HEK293T (cell line): ENCODE results near the gene IL21R.

ENCODE experiments used
- CTCF ChIA-PET: fragments of 350-600 bp; formaldehyde crosslinking; extraction: SDS; loops from one replicate; lab custom pipeline; 2021; ENCODE audit warnings: antibody characterized with exemption, inconsistent platforms; lab: Yijun Ruan, JAX
- POLR2A ChIA-PET: fragments of 350-600 bp; formaldehyde crosslinking; extraction: SDS; loops from one replicate; lab custom pipeline; 2020; ENCODE audit warnings: antibody characterized with exemption, inconsistent platforms; lab: Yijun Ruan, JAX
- DNase-seq: peaks from one replicate; pipeline ENCODE4 v3.0.0; 2012; ENCODE audit warnings: mixed read lengths; ENCODE audit errors: extremely low spot score
- ARNT ChIP-seq: fragments of 450-650 bp; IDR thresholded peaks from 2 replicates; pipeline ENCODE4 v1.6.1; 2017; ENCODE audit warnings: mild to moderate bottlenecking
- BHLHE40 ChIP-seq: fragments of 450-650 bp; IDR thresholded peaks from 2 replicates; pipeline ENCODE4 v1.6.1; 2016; ENCODE audit warnings: mild to moderate bottlenecking, moderate library complexity, borderline replicate concordance
- CTBP1 ChIP-seq: fragments of 450-650 bp; IDR thresholded peaks from 2 replicates; pipeline ENCODE4 v1.6.1; 2016; ENCODE audit warnings: borderline replicate concordance
- ELF4 ChIP-seq: fragments of 450-650 bp; IDR thresholded peaks from 2 replicates; pipeline ENCODE4 v1.6.1; 2017; ENCODE audit warnings: antibody characterized with exemption
- FOXA1 ChIP-seq: fragments of 450-650 bp; IDR thresholded peaks from 2 replicates; pipeline ENCODE4 v1.6.1; 2016; ENCODE audit warnings: mild to moderate bottlenecking
- FOXK2 ChIP-seq: fragments of 450-650 bp; IDR thresholded peaks from 2 replicates; pipeline ENCODE4 v1.6.1; 2016; ENCODE audit warnings: mild to moderate bottlenecking
- FOXM1 ChIP-seq: fragments of 450-650 bp; IDR thresholded peaks from 2 replicates; pipeline ENCODE4 v1.6.1; 2017; ENCODE audit warnings: mild to moderate bottlenecking, borderline replicate concordance
- HDGF ChIP-seq: fragments of 450-650 bp; IDR thresholded peaks from 2 replicates; pipeline ENCODE4 v1.6.1; 2017; ENCODE audit warnings: antibody characterized with exemption, borderline replicate concordance
- L3MBTL2 ChIP-seq: fragments of 450-650 bp; conservative IDR thresholded peaks from 2 replicates; pipeline ENCODE4 v1.6.1; 2016; ENCODE audit warnings: mild to moderate bottlenecking
- LEF1 ChIP-seq: fragments of 450-650 bp; IDR thresholded peaks from 2 replicates; pipeline ENCODE4 v1.6.1; 2017; ENCODE audit warnings: mild to moderate bottlenecking, borderline replicate concordance
- NFRKB ChIP-seq: fragments of 450-650 bp; IDR thresholded peaks from 2 replicates; pipeline ENCODE4 v1.6.1; 2016; ENCODE audit warnings: mild to moderate bottlenecking, moderate library complexity
- PKNOX1 ChIP-seq: fragments of 450-650 bp; IDR thresholded peaks from 2 replicates; pipeline ENCODE4 v1.6.1; 2016
- SP1 ChIP-seq: fragments of 450-650 bp; IDR thresholded peaks from 2 replicates; pipeline ENCODE4 v1.6.1; 2017
- SUZ12 ChIP-seq: fragments of 450-650 bp; IDR thresholded peaks from 2 replicates; pipeline ENCODE4 v1.6.1; 2016; ENCODE audit warnings: mild to moderate bottlenecking
- TARDBP ChIP-seq: fragments of 450-650 bp; IDR thresholded peaks from 2 replicates; pipeline ENCODE4 v1.6.1; 2016
- ZNF384 ChIP-seq: fragments of 450-650 bp; IDR thresholded peaks from 2 replicates; pipeline ENCODE4 v1.6.1; 2016

The IL21R gene

GRCh38 chr16:27385398-27385797 is 16.6 kb upstream of the IL21R start:
- TF ChIP-seq TARDBP = no peak
- TF ChIP-seq BHLHE40 = no peak
- TF ChIP-seq NFRKB = no peak
- no peak for TF ChIP-seq FOXK2
- TF ChIP-seq CTBP1 = no peak
- no peak for TF ChIP-seq PKNOX1
- no peak for TF ChIP-seq ARNT
- TF ChIP-seq LEF1 = no peak
- TF ChIP-seq SUZ12 = no peak
- no peak for TF ChIP-seq FOXA1
- no peak for TF ChIP-seq HDGF
- TF ChIP-seq ELF4 = no peak
- TF ChIP-seq ZNF384 = no peak
- TF ChIP-seq SP1 = no peak
- TF ChIP-seq FOXM1 = no peak
- CTCF ChIA-PET = no interaction called here
- POLR2A ChIA-PET = no interaction called here
- no peak for DNase-seq

GRCh38 chr16:27386674-27387073 is 15.3 kb upstream of the IL21R start:
- DNase-seq = no peak
- POLR2A ChIA-PET = interaction anchor here (0.7 kb wide), 1 partner anchor 14 kb away, joined by 3 read pairs; no protein-coding TSS in a partner anchor
- TF ChIP-seq SUZ12 (no peak), ZNF384 (no peak)
- CTCF ChIA-PET = no interaction called here

- POLR2A ChIA-PET = no interaction called here
- DNase-seq = no peak
- TF ChIP-seq L3MBTL2 (no peak), ELF4 (no peak), SP1 (no peak), BHLHE40 (no peak), FOXA1 (no peak), CTBP1 (no peak), FOXK2 (no peak), PKNOX1 (no peak), FOXM1 (no peak), HDGF (no peak), NFRKB (no peak), SUZ12 (no peak), LEF1 (no peak), ARNT (no peak), TARDBP (no peak), ZNF384 (no peak)
- CTCF ChIA-PET = no interaction called here
These were observed 14.2 kb upstream of the IL21R start for GRCh38 chr16:27387724-27388123.

GRCh38 chr16:27389272-27389961 is 12.6 kb upstream of the IL21R start:
- no peak for DNase-seq
- TF ChIP-seq LEF1 (no peak), SUZ12 (no peak), SP1 (no peak), ELF4 (no peak), TARDBP (no peak), FOXM1 (no peak), HDGF (no peak), FOXK2 (no peak)
- ChIA-PET CTCF (no interaction called here), POLR2A (no interaction called here)

GRCh38 chr16:27390151-27390550 is 11.8 kb upstream of the IL21R start:
- ChIA-PET CTCF (no interaction called here), POLR2A (no interaction called here)
- no peak for TF ChIP-seq BHLHE40
- TF ChIP-seq ELF4 = no peak
- TF ChIP-seq FOXA1 = no peak
- TF ChIP-seq TARDBP = no peak
- TF ChIP-seq L3MBTL2 = no peak
- TF ChIP-seq SUZ12 = no peak
- no peak for TF ChIP-seq LEF1
- no peak for TF ChIP-seq FOXM1
- no peak for TF ChIP-seq CTBP1
- no peak for TF ChIP-seq ZNF384
- no peak for TF ChIP-seq NFRKB
- DNase-seq = no peak

GRCh38 chr16:27392671-27393070 is 9.3 kb upstream of the IL21R start:
- no peak for DNase-seq
- POLR2A ChIA-PET = interaction anchor here (0.9 kb wide), 1 partner anchor 8 kb away, joined by 3 read pairs; no protein-coding TSS in a partner anchor
- TF ChIP-seq SUZ12 = no peak
- no peak for TF ChIP-seq ARNT
- TF ChIP-seq FOXK2 = no peak
- TF ChIP-seq FOXM1 = no peak
- TF ChIP-seq PKNOX1 = no peak
- no peak for TF ChIP-seq HDGF
- no peak for TF ChIP-seq SP1
- no peak for TF ChIP-seq L3MBTL2
- no peak for TF ChIP-seq ELF4
- TF ChIP-seq CTBP1 = no peak
- TF ChIP-seq BHLHE40 = no peak
- no peak for TF ChIP-seq TARDBP
- CTCF ChIA-PET = no interaction called here
